HG03565 (cell line): ENCODE data around the gene SLC35E1.
"Not testable (repeated sequence)": the region's sequence is repeated elsewhere in the genome, so short reads cannot be mapped to it uniquely, and the experiment has no call there.

Source experiments
- ATAC-seq: cut with Tn5 transposase; IDR thresholded peaks from one replicate; pipeline ENCODE4 v1.9.1; 2021; ENCODE audit warnings: mild to moderate bottlenecking, moderate library complexity; ENCODE audit not compliant: unreplicated experiment

The SLC35E1 gene

GRCh38 chr19:16527334-16527935 is 44.8 kb downstream of the SLC35E1 start:
- ATAC-seq = no peak

- ATAC-seq = no peak
Measured at GRCh38 chr19:16525751-16526481, 46.3 kb downstream of the SLC35E1 start.

- ATAC-seq = no peak
Measured at GRCh38 chr19:16524991-16525734, 47.1 kb downstream of the SLC35E1 start.

- no peak for ATAC-seq
Measured at GRCh38 chr19:16522559-16523377, 49.4 kb downstream of the SLC35E1 start.

- ATAC-seq = no peak
Measured at GRCh38 chr19:16521715-16522289, 50.4 kb downstream of the SLC35E1 start.

- ATAC-seq = no peak
Measured at GRCh38 chr19:16520986-16521624, 51.1 kb downstream of the SLC35E1 start.

GRCh38 chr19:16520074-16520973 is 51.9 kb downstream of the SLC35E1 start:
- ATAC-seq = no peak

- ATAC-seq = no peak
Measured at GRCh38 chr19:16519230-16519687, 53.0 kb downstream of the SLC35E1 start.

GRCh38 chr19:16518483-16519229 is 53.6 kb downstream of the SLC35E1 start:
- no peak for ATAC-seq

- ATAC-seq = no peak
Measured at GRCh38 chr19:16518061-16518460, 54.2 kb downstream of the SLC35E1 start.

GRCh38 chr19:16516923-16517610 is 55.1 kb downstream of the SLC35E1 start:
- no peak for ATAC-seq

- ATAC-seq = no peak
Measured at GRCh38 chr19:16516381-16516780, 55.8 kb downstream of the SLC35E1 start.

- no peak for ATAC-seq
Measured at GRCh38 chr19:16514383-16515019, 57.7 kb downstream of the SLC35E1 start.

GRCh38 chr19:16512611-16513010 is 59.6 kb downstream of the SLC35E1 start:
- ATAC-seq = not testable (repeated sequence)

- no peak for ATAC-seq
Measured at GRCh38 chr19:16509141-16510061, 62.8 kb downstream of the SLC35E1 start.

- no peak for ATAC-seq
Measured at GRCh38 chr19:16508546-16508945, 63.7 kb downstream of the SLC35E1 start.
